ENCODE measurements around the gene COL12A1. TPM values are rescaled to one million over a fixed set of nuclear protein-coding genes. Genes with fewer than 3 reads are reported as not detected.

Gene COL12A1
- polyA plus RNA-seq, 1 donor (not counting 4 experiments of a cell fraction or from before 2014, with no cell fraction given), result 96.9 TPM

GRCh38 chr6:75170691-75171560 is 34.9 kb downstream of the COL12A1 start:
- no peak for TF ChIP-seq EZH2 (IDR thresholded peaks at IDR 0.05; ENCODE audit: low read length)
- TF ChIP-seq CTCF (optimal IDR thresholded peaks at IDR 0.05 in 1 of 3, IDR thresholded peaks at IDR 0.05 in 1 of 3, conservative IDR thresholded peaks at IDR 0.05 in 1 of 3; ENCODE audit: extremely low read depth in 1 of 3, insufficient read depth in 2 of 3, low read length in 3 of 3), result no peak
- no peak overlapping the region for H3K4me2 ChIP-seq (ENCODE audit: control insufficient read depth, extremely low read depth, insufficient read depth, low read depth, low read length)
- no peaks in the 10 kb centered on the region for H4K20me1 ChIP-seq (ENCODE audit: control insufficient read depth, extremely low read depth, insufficient read depth, low read length)
- peaks cover 6 to 9% of the 10 kb centered on the region in 2 experiments for H3K36me3 ChIP-seq (ENCODE audit: control insufficient read depth in 2 of 2, extremely low read depth in 1 of 2, insufficient read depth in 2 of 2, low read length in 2 of 2)
- peaks cover 18% of the 10 kb centered on the region for H3K79me2 ChIP-seq (ENCODE audit: control insufficient read depth, insufficient read depth, low read length)
- H3K9ac ChIP-seq (ENCODE audit: control insufficient read depth, extremely low read depth, insufficient read depth, low read length), result no peak overlapping the region
- H2AFZ ChIP-seq (ENCODE audit: control insufficient read depth, low read length), result no peak overlapping the region
- no peaks in the 10 kb centered on the region for H3K4me1 ChIP-seq (ENCODE audit: control insufficient read depth, extremely low read depth, insufficient read depth, low read length)
- H3K27me3 ChIP-seq (ENCODE audit: control insufficient read depth, extremely low read depth, insufficient read depth, low read length), result no peaks in the 10 kb centered on the region
- H3K4me3 ChIP-seq (ENCODE audit: control insufficient read depth in 2 of 3, extremely low read depth in 1 of 3, insufficient read depth in 2 of 3, low read depth in 1 of 3, low read length in 3 of 3), result no peak overlapping the region
- FAIRE-seq, result peak; percentile 5
- no peak for DNase-seq (ENCODE audit: low read depth, low spot score)
- H3K27ac ChIP-seq (ENCODE audit: control insufficient read depth, insufficient read depth, low read length), result no peak overlapping the region
- no peaks in the 10 kb centered on the region for H3K9me3 ChIP-seq (ENCODE audit: control insufficient read depth, low read depth, low read length)
- dilution Hi-C loops (cut with MboI; ENCODE audit: extremely low pct_ligation_motif_present, low sequenced_read_pairs), result no loop called here
- no peaks in the 10 kb centered on the region for H3K9me1 ChIP-seq (ENCODE audit: control insufficient read depth, extremely low read depth, insufficient read depth, low read length)

GRCh38 chr6:75169689-75170586 is 35.9 kb downstream of the COL12A1 start:
- Histone ChIP-seq H3K79me2 (ENCODE audit: control insufficient read depth, insufficient read depth, low read length) (peaks cover 19% of the 10 kb centered on the region), H3K9ac (ENCODE audit: control insufficient read depth, extremely low read depth, insufficient read depth, low read length) (no peak overlapping the region), H3K27me3 (ENCODE audit: control insufficient read depth, extremely low read depth, insufficient read depth, low read length) (no peaks in the 10 kb centered on the region), H2AFZ (ENCODE audit: control insufficient read depth, low read length) (no peak overlapping the region), H3K4me2 (ENCODE audit: control insufficient read depth, extremely low read depth, insufficient read depth, low read depth, low read length) (no peak overlapping the region), H3K9me1 (ENCODE audit: control insufficient read depth, extremely low read depth, insufficient read depth, low read length) (no peaks in the 10 kb centered on the region), H3K4me1 (ENCODE audit: control insufficient read depth, extremely low read depth, insufficient read depth, low read length) (no peaks in the 10 kb centered on the region), H3K27ac (ENCODE audit: control insufficient read depth, insufficient read depth, low read length) (no peak overlapping the region), H3K9me3 (ENCODE audit: control insufficient read depth, low read depth, low read length) (no peaks in the 10 kb centered on the region), H3K4me3 (ENCODE audit: control insufficient read depth in 2 of 3, extremely low read depth in 1 of 3, insufficient read depth in 2 of 3, low read depth in 1 of 3, low read length in 3 of 3) (no peak overlapping the region), H4K20me1 (ENCODE audit: control insufficient read depth, extremely low read depth, insufficient read depth, low read length) (no peaks in the 10 kb centered on the region), H3K36me3 (ENCODE audit: control insufficient read depth in 2 of 2, extremely low read depth in 1 of 2, insufficient read depth in 2 of 2, low read length in 2 of 2) (peaks cover 5 to 8% of the 10 kb centered on the region in 2 experiments)
- no peak for FAIRE-seq
- DNase-seq (ENCODE audit: low read depth, low spot score), result no peak
- TF ChIP-seq EZH2 (IDR thresholded peaks at IDR 0.05; ENCODE audit: low read length), result no peak
- no peak for TF ChIP-seq CTCF (optimal IDR thresholded peaks at IDR 0.05 in 1 of 3, IDR thresholded peaks at IDR 0.05 in 1 of 3, conservative IDR thresholded peaks at IDR 0.05 in 1 of 3; ENCODE audit: extremely low read depth in 1 of 3, insufficient read depth in 2 of 3, low read length in 3 of 3)
- dilution Hi-C loops (cut with MboI; ENCODE audit: extremely low pct_ligation_motif_present, low sequenced_read_pairs), result no loop called here

Data from keratinocyte (primary cell).